ENCODE results near the gene SETD4. TPM values are rescaled to one million over a fixed set of nuclear protein-coding genes. Genes with fewer than 3 reads are reported as not detected.

SETD4 gene
- total and polyA plus RNA-seq, 4 donors, result 2.9 to 12.0 (median 6.8) TPM

DNA sequence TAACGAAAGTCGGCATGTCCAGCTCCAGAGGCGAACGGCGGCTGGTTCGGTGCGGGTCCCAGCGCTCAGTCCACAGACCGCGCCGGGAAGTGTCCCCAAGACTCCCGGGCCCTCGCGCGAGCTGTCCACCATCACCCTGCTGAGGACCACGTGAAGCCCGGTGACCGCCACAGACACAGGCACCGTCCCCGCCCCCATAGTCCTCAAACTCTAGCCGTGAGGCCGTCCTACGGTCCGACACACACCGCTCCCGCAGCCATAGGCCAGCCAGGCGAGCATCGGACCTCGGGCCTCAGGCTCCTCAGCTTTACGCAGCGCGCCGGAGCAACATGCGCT lies 535 bp downstream of the SETD4 start:
- Histone ChIP-seq H3K27ac (ENCODE audit: low read depth in 1 of 2, low read length in 2 of 2) (peak overlapping the region; percentile 84 to 85), H3K36me3 (ENCODE audit: control insufficient read depth in 4 of 4, insufficient read depth in 3 of 4, low read depth in 1 of 4, low read length in 3 of 4) (peaks cover 7 to 24% (median 19%) of the 10 kb centered on the region in 4 donors), H3K4me1 (ENCODE audit: control insufficient read depth in 4 of 4, insufficient read depth in 4 of 4, low read length in 3 of 4) (peaks cover 6 to 18% (median 13%) of the 10 kb centered on the region in 4 donors), H3K9me3 (ENCODE audit: control insufficient read depth in 4 of 4, low read length in 3 of 4) (no peaks in the 10 kb centered on the region), H3K9ac (ENCODE audit: low read depth in 1 of 2, low read length in 2 of 2) (peak overlapping the region; percentile 10 to 45), H3K4me3 (ENCODE audit: low read depth in 1 of 3, low read length in 3 of 3) (peak overlapping the region; percentile 63 to 100 (median 96)), H3K27me3 (ENCODE audit: control insufficient read depth in 4 of 4, insufficient read depth in 4 of 4, low read length in 3 of 4) (no peaks in the 10 kb centered on the region)
- WGBS, result under 1% methylated on average over 34 of the region's 34 CpGs
- no peak for DNase-seq (ENCODE audit: low spot score)
- TF ChIP-seq FOXA2 (IDR thresholded peaks at IDR 0.05) (no peak), FOXA1 (IDR thresholded peaks at IDR 0.05) (no peak), GABPA (IDR thresholded peaks at IDR 0.05 in 1 of 2, conservative IDR thresholded peaks at IDR 0.05 in 1 of 2) (no peak), RAD21 (IDR thresholded peaks at IDR 0.05) (no peak), HNF4G (IDR thresholded peaks at IDR 0.05) (no peak), EGR1 (IDR thresholded peaks at IDR 0.05; ENCODE audit: low read depth in 2 of 2) (no peak), SP1 (IDR thresholded peaks at IDR 0.05) (no peak), HNF4A (conservative IDR thresholded peaks at IDR 0.05) (no peak), RXRA (IDR thresholded peaks at IDR 0.05) (no peak), JUND (IDR thresholded peaks at IDR 0.05) (no peak), YY1 (IDR thresholded peaks at IDR 0.05) (no peak), NR2F2 (IDR thresholded peaks at IDR 0.05) (no peak), TAF1 (conservative IDR thresholded peaks at IDR 0.05) (no peak)
- TF ChIP-seq, protein P1, sequence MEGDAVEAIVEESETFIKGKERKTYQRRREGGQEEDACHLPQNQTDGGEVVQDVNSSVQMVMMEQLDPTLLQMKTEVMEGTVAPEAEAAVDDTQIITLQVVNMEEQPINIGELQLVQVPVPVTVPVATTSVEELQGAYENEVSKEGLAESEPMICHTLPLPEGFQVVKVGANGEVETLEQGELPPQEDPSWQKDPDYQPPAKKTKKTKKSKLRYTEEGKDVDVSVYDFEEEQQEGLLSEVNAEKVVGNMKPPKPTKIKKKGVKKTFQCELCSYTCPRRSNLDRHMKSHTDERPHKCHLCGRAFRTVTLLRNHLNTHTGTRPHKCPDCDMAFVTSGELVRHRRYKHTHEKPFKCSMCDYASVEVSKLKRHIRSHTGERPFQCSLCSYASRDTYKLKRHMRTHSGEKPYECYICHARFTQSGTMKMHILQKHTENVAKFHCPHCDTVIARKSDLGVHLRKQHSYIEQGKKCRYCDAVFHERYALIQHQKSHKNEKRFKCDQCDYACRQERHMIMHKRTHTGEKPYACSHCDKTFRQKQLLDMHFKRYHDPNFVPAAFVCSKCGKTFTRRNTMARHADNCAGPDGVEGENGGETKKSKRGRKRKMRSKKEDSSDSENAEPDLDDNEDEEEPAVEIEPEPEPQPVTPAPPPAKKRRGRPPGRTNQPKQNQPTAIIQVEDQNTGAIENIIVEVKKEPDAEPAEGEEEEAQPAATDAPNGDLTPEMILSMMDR (IDR thresholded peaks at IDR 0.05; ENCODE audit: low read depth, low read length, missing input control), result no peak
- TF ChIP-seq, protein P2, sequence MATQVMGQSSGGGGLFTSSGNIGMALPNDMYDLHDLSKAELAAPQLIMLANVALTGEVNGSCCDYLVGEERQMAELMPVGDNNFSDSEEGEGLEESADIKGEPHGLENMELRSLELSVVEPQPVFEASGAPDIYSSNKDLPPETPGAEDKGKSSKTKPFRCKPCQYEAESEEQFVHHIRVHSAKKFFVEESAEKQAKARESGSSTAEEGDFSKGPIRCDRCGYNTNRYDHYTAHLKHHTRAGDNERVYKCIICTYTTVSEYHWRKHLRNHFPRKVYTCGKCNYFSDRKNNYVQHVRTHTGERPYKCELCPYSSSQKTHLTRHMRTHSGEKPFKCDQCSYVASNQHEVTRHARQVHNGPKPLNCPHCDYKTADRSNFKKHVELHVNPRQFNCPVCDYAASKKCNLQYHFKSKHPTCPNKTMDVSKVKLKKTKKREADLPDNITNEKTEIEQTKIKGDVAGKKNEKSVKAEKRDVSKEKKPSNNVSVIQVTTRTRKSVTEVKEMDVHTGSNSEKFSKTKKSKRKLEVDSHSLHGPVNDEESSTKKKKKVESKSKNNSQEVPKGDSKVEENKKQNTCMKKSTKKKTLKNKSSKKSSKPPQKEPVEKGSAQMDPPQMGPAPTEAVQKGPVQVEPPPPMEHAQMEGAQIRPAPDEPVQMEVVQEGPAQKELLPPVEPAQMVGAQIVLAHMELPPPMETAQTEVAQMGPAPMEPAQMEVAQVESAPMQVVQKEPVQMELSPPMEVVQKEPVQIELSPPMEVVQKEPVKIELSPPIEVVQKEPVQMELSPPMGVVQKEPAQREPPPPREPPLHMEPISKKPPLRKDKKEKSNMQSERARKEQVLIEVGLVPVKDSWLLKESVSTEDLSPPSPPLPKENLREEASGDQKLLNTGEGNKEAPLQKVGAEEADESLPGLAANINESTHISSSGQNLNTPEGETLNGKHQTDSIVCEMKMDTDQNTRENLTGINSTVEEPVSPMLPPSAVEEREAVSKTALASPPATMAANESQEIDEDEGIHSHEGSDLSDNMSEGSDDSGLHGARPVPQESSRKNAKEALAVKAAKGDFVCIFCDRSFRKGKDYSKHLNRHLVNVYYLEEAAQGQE (IDR thresholded peaks at IDR 0.05), result no peak
- TF ChIP-seq, protein P3, sequence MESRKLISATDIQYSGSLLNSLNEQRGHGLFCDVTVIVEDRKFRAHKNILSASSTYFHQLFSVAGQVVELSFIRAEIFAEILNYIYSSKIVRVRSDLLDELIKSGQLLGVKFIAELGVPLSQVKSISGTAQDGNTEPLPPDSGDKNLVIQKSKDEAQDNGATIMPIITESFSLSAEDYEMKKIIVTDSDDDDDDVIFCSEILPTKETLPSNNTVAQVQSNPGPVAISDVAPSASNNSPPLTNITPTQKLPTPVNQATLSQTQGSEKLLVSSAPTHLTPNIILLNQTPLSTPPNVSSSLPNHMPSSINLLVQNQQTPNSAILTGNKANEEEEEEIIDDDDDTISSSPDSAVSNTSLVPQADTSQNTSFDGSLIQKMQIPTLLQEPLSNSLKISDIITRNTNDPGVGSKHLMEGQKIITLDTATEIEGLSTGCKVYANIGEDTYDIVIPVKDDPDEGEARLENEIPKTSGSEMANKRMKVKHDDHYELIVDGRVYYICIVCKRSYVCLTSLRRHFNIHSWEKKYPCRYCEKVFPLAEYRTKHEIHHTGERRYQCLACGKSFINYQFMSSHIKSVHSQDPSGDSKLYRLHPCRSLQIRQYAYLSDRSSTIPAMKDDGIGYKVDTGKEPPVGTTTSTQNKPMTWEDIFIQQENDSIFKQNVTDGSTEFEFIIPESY (IDR thresholded peaks at IDR 0.05), result no peak
- TF ChIP-seq, protein P4, sequence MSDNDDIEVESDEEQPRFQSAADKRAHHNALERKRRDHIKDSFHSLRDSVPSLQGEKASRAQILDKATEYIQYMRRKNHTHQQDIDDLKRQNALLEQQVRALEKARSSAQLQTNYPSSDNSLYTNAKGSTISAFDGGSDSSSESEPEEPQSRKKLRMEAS (IDR thresholded peaks at IDR 0.05), result no peak
- TF ChIP-seq, protein P5, sequence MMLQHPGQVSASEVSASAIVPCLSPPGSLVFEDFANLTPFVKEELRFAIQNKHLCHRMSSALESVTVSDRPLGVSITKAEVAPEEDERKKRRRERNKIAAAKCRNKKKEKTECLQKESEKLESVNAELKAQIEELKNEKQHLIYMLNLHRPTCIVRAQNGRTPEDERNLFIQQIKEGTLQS (IDR thresholded peaks at IDR 0.05), result no peak

All from liver (tissue), 9 donors.